RKO (cell line): ENCODE results near the gene SRMS.

ENCODE experiments used
- DNase-seq: peaks from one replicate; pipeline ENCODE4 v3.0.0-alpha.2; 2016; ENCODE audit warnings: low spot score

SRMS gene

GRCh38 chr20:63547725-63548480 lies at the start of gene SRMS:
Gene SRMS (minus strand): TSS chr20:63547749. CDS start chr20:63547463, 286 bp downstream.
- DNase-seq: peak; percentile 48

- no peak for DNase-seq
Observed at GRCh38 chr20:63596423-63596822, 48.9 kb upstream of the SRMS start.

GRCh38 chr20:63595416-63596127 lies 48.0 kb upstream of the SRMS start:
- no peak for DNase-seq

- DNase-seq: peak; percentile 40
Observed at GRCh38 chr20:63594043-63594561, 46.6 kb upstream of the SRMS start.

- no peak for DNase-seq
Observed at GRCh38 chr20:63592661-63593060, 45.1 kb upstream of the SRMS start.

- no peak for DNase-seq
Observed at GRCh38 chr20:63591786-63592355, 44.3 kb upstream of the SRMS start.

- DNase-seq: no peak
Observed at GRCh38 chr20:63591147-63591533, 43.6 kb upstream of the SRMS start.

- DNase-seq: no peak
Observed at GRCh38 chr20:63590218-63591146, 42.9 kb upstream of the SRMS start.

GRCh38 chr20:63589261-63590217 lies 42.0 kb upstream of the SRMS start:
- no peak for DNase-seq

- DNase-seq: no peak
Observed at GRCh38 chr20:63588641-63589041, 41.1 kb upstream of the SRMS start.

GRCh38 chr20:63587776-63588591 lies 40.4 kb upstream of the SRMS start:
- DNase-seq: no peak

GRCh38 chr20:63587256-63587655 lies 39.7 kb upstream of the SRMS start:
- no peak for DNase-seq

GRCh38 chr20:63586797-63587196 lies 39.2 kb upstream of the SRMS start:
- no peak for DNase-seq

- no peak for DNase-seq
Observed at GRCh38 chr20:63585616-63586565, 38.3 kb upstream of the SRMS start.

- no peak for DNase-seq
Observed at GRCh38 chr20:63582382-63583063, 35.0 kb upstream of the SRMS start.

GRCh38 chr20:63580796-63581461 lies 33.4 kb upstream of the SRMS start:
- peak; percentile 60 for DNase-seq

GRCh38 chr20:63579017-63579694 lies 31.6 kb upstream of the SRMS start:
- no peak for DNase-seq
